Mesenteric fat pad (tissue), 1 donor: ENCODE measurements around the gene ATR. TPM values are rescaled to one million over a fixed set of nuclear protein-coding genes. Genes with fewer than 3 reads are reported as not detected.
"Not testable (repeated sequence)": the region's sequence is repeated elsewhere in the genome, so short reads cannot be mapped to it uniquely, and the experiment has no call there.

ENCODE experiments used
- DNase-seq: peaks from one replicate; pipeline ENCODE4 v3.0.0-alpha.2; 2020; ENCODE audit warnings: low spot score
- total RNA-seq: library from RNA; stranded (reverse); fragmentation: NEBNext Ultra II Directional; extraction: Animal tissue kit (Norgen Biotek cat#: 25700); gene quantifications from one replicate; pipeline ENCODE4 v1.2.1, GENCODE V29; 2021
- donor health status: DM: yes; HTN: yes; CAD: no.

Gene ATR
- total RNA-seq, 1 donor from 2014 or later, result 27.7 TPM

- no peak for DNase-seq
Observed at GRCh38 chr3:142450881-142451280, 127.7 kb downstream of the ATR start.

- DNase-seq, result no peak
Observed at GRCh38 chr3:142450189-142450588, 128.3 kb downstream of the ATR start.

- peak; percentile 98 for DNase-seq
Observed at GRCh38 chr3:142447852-142448823, 130.4 kb downstream of the ATR start, which contains the start of gene XRN1. XRN1 (minus strand) TSS chr3:142448037; CDS start chr3:142447944, 93 bp downstream.

- no peak for DNase-seq
Observed at GRCh38 chr3:142447301-142447851, 131.2 kb downstream of the ATR start.

- DNase-seq, result no peak
Observed at GRCh38 chr3:142445816-142446254, 132.7 kb downstream of the ATR start.

- DNase-seq, result no peak
Observed at GRCh38 chr3:142444343-142444742, 134.2 kb downstream of the ATR start.

- DNase-seq, result not testable (repeated sequence)
Observed at GRCh38 chr3:142443060-142443459, 135.5 kb downstream of the ATR start.

GRCh38 chr3:142439499-142440220 lies 138.9 kb downstream of the ATR start:
- DNase-seq, result not testable (repeated sequence)

GRCh38 chr3:142438096-142438495 lies 140.4 kb downstream of the ATR start:
- DNase-seq, result not testable (repeated sequence)

- DNase-seq, result no peak
Observed at GRCh38 chr3:142436951-142437585, 141.5 kb downstream of the ATR start.

GRCh38 chr3:142434503-142434902 lies 144.0 kb downstream of the ATR start:
- DNase-seq, result no peak

- no peak for DNase-seq
Observed at GRCh38 chr3:142433110-142433509, 145.4 kb downstream of the ATR start.

GRCh38 chr3:142429582-142429981 lies 149.0 kb downstream of the ATR start:
- DNase-seq, result no peak

- DNase-seq, result no peak
Observed at GRCh38 chr3:142424754-142425153, 153.8 kb downstream of the ATR start.

GRCh38 chr3:142418926-142419592 lies 159.5 kb downstream of the ATR start:
- DNase-seq, result no peak

GRCh38 chr3:142417302-142417701 lies 161.2 kb downstream of the ATR start:
- no peak for DNase-seq

- DNase-seq, result not testable (repeated sequence)
Observed at GRCh38 chr3:142400537-142400936, 178.0 kb downstream of the ATR start.
